K562 (cell line): ENCODE data around the gene ATP5F1A. TPM values are rescaled to one million over a fixed set of nuclear protein-coding genes. Genes with fewer than 3 reads are reported as not detected.

Source experiments
- CCAR2 ChIP-seq: fragments of 200-400 bp; formaldehyde crosslinking; IDR thresholded peaks from 2 replicates; pipeline ENCODE4 v1.6.1; 2017; ENCODE audit warnings: mild to moderate bottlenecking, low read depth, low read length
- CSDE1 ChIP-seq, 2 experiments: fragments of 450-650 bp; IDR thresholded peaks; 2 replicates each; pipeline ENCODE4 v1.6.1; 2016; ENCODE audit warnings: mild to moderate bottlenecking in 1 of 2
- CTBP1 ChIP-seq: fragments of 450-650 bp; IDR thresholded peaks from 2 replicates; pipeline ENCODE4 v1.6.1; 2016; ENCODE audit warnings: borderline replicate concordance
- FIP1L1 ChIP-seq: fragments of 200-400 bp; formaldehyde crosslinking; IDR thresholded peaks from 2 replicates; pipeline ENCODE4 v1.6.1; 2018; ENCODE audit warnings: mild to moderate bottlenecking, low read depth, low read length; ENCODE audit not compliant: poor library complexity, severe bottlenecking
- JUN ChIP-seq, 2 experiments: sonication (generic) in 1 of 2; formaldehyde crosslinking in 1 of 2; IDR thresholded peaks; 2 replicates each; pipeline versions ENCODE4 v1.6.1 to v1.8.0; 2012 to 2022; ENCODE audit warnings: borderline replicate concordance in 2 of 2, mild to moderate bottlenecking in 2 of 2, improper control_type of control experiment in 1 of 2, low read depth in 1 of 2, low read length in 1 of 2, missing genetic modification reagents in 1 of 2
- MYBL2 ChIP-seq, 2 experiments: fragments of 450-650 bp in 1 of 2; sonication (generic) in 1 of 2; formaldehyde crosslinking in 1 of 2; IDR thresholded peaks; 2 replicates each; pipeline versions ENCODE4 v1.6.1 to v1.8.1; 2017 to 2022; ENCODE audit warnings: borderline replicate concordance in 1 of 2, inconsistent platforms in 1 of 2, low read depth in 1 of 2, mild to moderate bottlenecking in 1 of 2, missing genetic modification reagents in 1 of 2, moderate library complexity in 1 of 2
- MYC ChIP-seq, 2 experiments: fragments of 250-450 bp in 1 of 2; sonication (Bioruptor Pico) in 1 of 2; IDR thresholded peaks; 2 replicates each; pipeline versions ENCODE4 v1.5.1 to v1.6.1; 2012 to 2021; ENCODE audit warnings: low read depth in 2 of 2, borderline replicate concordance in 1 of 2, improper control_type of control experiment in 1 of 2, low read length in 1 of 2, mild to moderate bottlenecking in 1 of 2, moderate library complexity in 1 of 2
- NCOA6 ChIP-seq: fragments of 450-650 bp; IDR thresholded peaks from 2 replicates; pipeline ENCODE4 v1.6.1; 2017; ENCODE audit warnings: mild to moderate bottlenecking
- NR4A1 ChIP-seq, 2 experiments: fragments of 250-450 bp in 1 of 2; fragments of 450-650 bp in 1 of 2; sonication (Bioruptor Pico) in 1 of 2; IDR thresholded peaks; 2 replicates each; pipeline versions ENCODE4 v1.4.0 to v1.6.1; 2016 to 2020; ENCODE audit warnings: mild to moderate bottlenecking in 2 of 2, missing compliant biosample characterization in 1 of 2, missing genetic modification characterization in 1 of 2, moderate library complexity in 1 of 2
- PCBP1 ChIP-seq: fragments of 200-400 bp; formaldehyde crosslinking; IDR thresholded peaks from 2 replicates; pipeline ENCODE4 v1.6.1; 2018; ENCODE audit warnings: mild to moderate bottlenecking, low read depth, low read length; ENCODE audit not compliant: poor library complexity, severe bottlenecking
- RCOR1 ChIP-seq, 2 experiments: IDR thresholded peaks; 2 replicates each; pipeline ENCODE4 v1.6.1; 2012; ENCODE audit warnings: low read depth in 2 of 2, low read length in 2 of 2, borderline replicate concordance in 1 of 2, improper control_type of control experiment in 1 of 2
- SMARCA5 ChIP-seq: fragments of 450-650 bp; IDR thresholded peaks from 2 replicates; pipeline ENCODE4 v1.6.1; 2016
- SRF ChIP-seq, 2 experiments: fragments of 250-450, 450-650 bp in 1 of 2; sonication (Bioruptor Pico) in 1 of 2; sonication (generic) in 1 of 2; formaldehyde crosslinking; IDR thresholded peaks; 2 replicates each; pipeline versions ENCODE4 v1.5.0 to v1.5.1; 2020 to 2022; ENCODE audit warnings: mild to moderate bottlenecking in 1 of 2, missing genetic modification reagents in 1 of 2
- ZNF583 ChIP-seq: fragments of 250-450 bp; sonication (Bioruptor Pico); IDR thresholded peaks from 2 replicates; pipeline ENCODE4 v1.4.0; 2020
- ZNF609 ChIP-seq: sonication (generic); formaldehyde crosslinking; IDR thresholded peaks from 2 replicates; pipeline ENCODE4 v1.8.1; 2023; ENCODE audit warnings: missing genetic modification reagents, mild to moderate bottlenecking, borderline replicate concordance
- polyA plus RNA-seq, 8 experiments: library from polyadenylated mRNA; depleted of rRNA in 4 of 8; stranded (reverse) in 5 of 8; unstranded in 3 of 8; fragments of >200 nt; fragmentation: Nextera tagmentation in 2 of 8; fragmentation: Illumina TruSeq in 1 of 8; extraction: Ambion mirVana in 2 of 8; extraction: Trizol in 1 of 8; gene quantifications; 2 replicates each; pipeline versions ENCODE4 v1.2.1 to v1.2.3, GENCODE V29; 2011 to 2014; ENCODE audit warnings: inconsistent platforms in 1 of 8, missing spikeins in 1 of 8
- total RNA-seq, 7 experiments: library from RNA; depleted of rRNA in 6 of 7; stranded (reverse); fragments of >200 nt in 6 of 7; fragmentation: Illumina TruSeq in 2 of 7; extraction: Trizol in 2 of 7; gene quantifications; 2 replicates each; pipeline versions ENCODE4 v1.2.1 to v1.2.3, GENCODE V29; 2011 to 2021; ENCODE audit warnings: low replicate concordance in 1 of 7
- TF ChIP-seq, protein P1 (sequence below): sonication (generic); formaldehyde crosslinking; IDR thresholded peaks from 2 replicates; pipeline ENCODE4 v1.8.1; 2023; ENCODE audit warnings: mild to moderate bottlenecking, missing genetic modification reagents
- TF ChIP-seq, protein P2 (sequence below): fragments of 450-650 bp; IDR thresholded peaks from 2 replicates; pipeline ENCODE4 v1.7.0; 2016; ENCODE audit warnings: borderline replicate concordance

Gene ATP5F1A
- total and polyA plus RNA-seq, 9 of the 15 experiments (the other 6 are each of a cell fraction or from before 2014, with no cell fraction given): 377 to 762 (median 490) TPM

- TF ChIP-seq, protein P1, sequence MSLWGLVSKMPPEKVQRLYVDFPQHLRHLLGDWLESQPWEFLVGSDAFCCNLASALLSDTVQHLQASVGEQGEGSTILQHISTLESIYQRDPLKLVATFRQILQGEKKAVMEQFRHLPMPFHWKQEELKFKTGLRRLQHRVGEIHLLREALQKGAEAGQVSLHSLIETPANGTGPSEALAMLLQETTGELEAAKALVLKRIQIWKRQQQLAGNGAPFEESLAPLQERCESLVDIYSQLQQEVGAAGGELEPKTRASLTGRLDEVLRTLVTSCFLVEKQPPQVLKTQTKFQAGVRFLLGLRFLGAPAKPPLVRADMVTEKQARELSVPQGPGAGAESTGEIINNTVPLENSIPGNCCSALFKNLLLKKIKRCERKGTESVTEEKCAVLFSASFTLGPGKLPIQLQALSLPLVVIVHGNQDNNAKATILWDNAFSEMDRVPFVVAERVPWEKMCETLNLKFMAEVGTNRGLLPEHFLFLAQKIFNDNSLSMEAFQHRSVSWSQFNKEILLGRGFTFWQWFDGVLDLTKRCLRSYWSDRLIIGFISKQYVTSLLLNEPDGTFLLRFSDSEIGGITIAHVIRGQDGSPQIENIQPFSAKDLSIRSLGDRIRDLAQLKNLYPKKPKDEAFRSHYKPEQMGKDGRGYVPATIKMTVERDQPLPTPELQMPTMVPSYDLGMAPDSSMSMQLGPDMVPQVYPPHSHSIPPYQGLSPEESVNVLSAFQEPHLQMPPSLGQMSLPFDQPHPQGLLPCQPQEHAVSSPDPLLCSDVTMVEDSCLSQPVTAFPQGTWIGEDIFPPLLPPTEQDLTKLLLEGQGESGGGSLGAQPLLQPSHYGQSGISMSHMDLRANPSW (CRISPR knock-in tag): no peak
- TF ChIP-seq CSDE1 (IDR thresholded peaks at IDR 0.05) (no peak), ZNF583 (CRISPR knock-in tag) (no peak), JUN (IDR thresholded peaks at IDR 0.05; ENCODE audit: borderline replicate concordance, low read depth, low read length) (no peak), JUN (CRISPR knock-in tag; IDR thresholded peaks at IDR 0.05; ENCODE audit: borderline replicate concordance) (no peak), NCOA6 (peak; percentile 9), MYC (IDR thresholded peaks at IDR 0.05; ENCODE audit: low read depth, low read length) (no peak), MYC (CRISPR knock-in tag; IDR thresholded peaks at IDR 0.05; ENCODE audit: borderline replicate concordance, low read depth) (no peak), PCBP1 (no peak), FIP1L1 (peak; percentile 45), NR4A1 (CRISPR knock-in tag; IDR thresholded peaks at IDR 0.05) (no peak), NR4A1 (tag; IDR thresholded peaks at IDR 0.05) (no peak), ZNF609 (no peak), SMARCA5 (no peak), CTBP1 (no peak), RCOR1 (IDR thresholded peaks at IDR 0.05; ENCODE audit: borderline replicate concordance in 1 of 2, low read depth in 2 of 2, low read length in 2 of 2) (no peak), MYBL2 (IDR thresholded peaks at IDR 0.05; ENCODE audit: low read depth) (no peak), MYBL2 (CRISPR knock-in tag; IDR thresholded peaks at IDR 0.05; ENCODE audit: borderline replicate concordance) (no peak), SRF (CRISPR knock-in tag; IDR thresholded peaks at IDR 0.05) (no peak), CCAR2 (no peak)
- TF ChIP-seq, protein P2, sequence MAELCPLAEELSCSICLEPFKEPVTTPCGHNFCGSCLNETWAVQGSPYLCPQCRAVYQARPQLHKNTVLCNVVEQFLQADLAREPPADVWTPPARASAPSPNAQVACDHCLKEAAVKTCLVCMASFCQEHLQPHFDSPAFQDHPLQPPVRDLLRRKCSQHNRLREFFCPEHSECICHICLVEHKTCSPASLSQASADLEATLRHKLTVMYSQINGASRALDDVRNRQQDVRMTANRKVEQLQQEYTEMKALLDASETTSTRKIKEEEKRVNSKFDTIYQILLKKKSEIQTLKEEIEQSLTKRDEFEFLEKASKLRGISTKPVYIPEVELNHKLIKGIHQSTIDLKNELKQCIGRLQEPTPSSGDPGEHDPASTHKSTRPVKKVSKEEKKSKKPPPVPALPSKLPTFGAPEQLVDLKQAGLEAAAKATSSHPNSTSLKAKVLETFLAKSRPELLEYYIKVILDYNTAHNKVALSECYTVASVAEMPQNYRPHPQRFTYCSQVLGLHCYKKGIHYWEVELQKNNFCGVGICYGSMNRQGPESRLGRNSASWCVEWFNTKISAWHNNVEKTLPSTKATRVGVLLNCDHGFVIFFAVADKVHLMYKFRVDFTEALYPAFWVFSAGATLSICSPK: no peak
Observed at GRCh38 chr18:46072376-46072867, 25.7 kb downstream of the ATP5F1A start (continued).
